ENCODE measurements around the gene CD96. TPM values are rescaled to one million over a fixed set of nuclear protein-coding genes. Genes with fewer than 3 reads are reported as not detected.

CD96 gene
- total and polyA plus RNA-seq, 2 experiments from 2014 or later = 0.91 TPM; not detected in 1

GRCh38 chr3:111594781-111595180 lies 52.8 kb downstream of the CD96 start:
- no peak overlapping the region for H3K4me2 ChIP-seq

More at GRCh38 chr3:111594781-111595180, 52.8 kb downstream of the CD96 start:
- Mint-ChIP-seq H3K36me3 (ENCODE audit: low read depth) (no peaks in the 10 kb centered on the region), H3K4me3 (no peak overlapping the region), H3K9me3 (no peaks in the 10 kb centered on the region; the same call in 2 of the 3 replicates), H3K4me1 (no peaks in the 10 kb centered on the region), H3K27me3 (ENCODE audit: insufficient read depth, low read depth, poor library complexity) (peaks cover 2% of the 10 kb centered on the region), H3K27ac (no peak overlapping the region)
- Histone ChIP-seq H4K20me1 (replicated peaks; ENCODE audit: insufficient read depth) (no peaks in the 10 kb centered on the region), H3K4me1 (ENCODE audit: insufficient read depth) (no peaks in the 10 kb centered on the region), H3K4me3 (no peak overlapping the region), H3K9me2 (ENCODE audit: insufficient read depth) (no peaks in the 10 kb centered on the region; the same call in 1 of the 2 replicates), H3K27ac (ENCODE audit: low read depth) (no peak overlapping the region), H3F3A (replicated peaks; ENCODE audit: low read depth) (no peaks in the 10 kb centered on the region), H3K27me3 (ENCODE audit: insufficient read depth) (no peaks in the 10 kb centered on the region), H3K79me2 (replicated peaks; ENCODE audit: insufficient read depth) (no peaks in the 10 kb centered on the region), H2AFZ (no peak overlapping the region), H3K36me3 (ENCODE audit: insufficient read depth) (no peaks in the 10 kb centered on the region)
- TF ChIP-seq ZNF331 (CRISPR knock-in tag; IDR thresholded peaks at IDR 0.05; ENCODE audit: low read depth) (no peak), POLR2AphosphoS5 (IDR thresholded peaks at IDR 0.05; ENCODE audit: low read depth) (no peak), CREB1 (CRISPR knock-in tag; IDR thresholded peaks at IDR 0.05; ENCODE audit: low read depth) (no peak), JUNB (IDR thresholded peaks at IDR 0.05; ENCODE audit: unreplicated experiment) (no peak), CTCF (conservative IDR thresholded peaks at IDR 0.05; ENCODE audit: low read depth in 2 of 2) (no peak), EZH2phosphoT487 (IDR thresholded peaks at IDR 0.05; ENCODE audit: unreplicated experiment) (no peak), REST (IDR thresholded peaks at IDR 0.05; ENCODE audit: unreplicated experiment) (no peak), NANOG (IDR thresholded peaks at IDR 0.05; ENCODE audit: borderline replicate concordance) (no peak)
- TF ChIP-seq, protein P1, sequence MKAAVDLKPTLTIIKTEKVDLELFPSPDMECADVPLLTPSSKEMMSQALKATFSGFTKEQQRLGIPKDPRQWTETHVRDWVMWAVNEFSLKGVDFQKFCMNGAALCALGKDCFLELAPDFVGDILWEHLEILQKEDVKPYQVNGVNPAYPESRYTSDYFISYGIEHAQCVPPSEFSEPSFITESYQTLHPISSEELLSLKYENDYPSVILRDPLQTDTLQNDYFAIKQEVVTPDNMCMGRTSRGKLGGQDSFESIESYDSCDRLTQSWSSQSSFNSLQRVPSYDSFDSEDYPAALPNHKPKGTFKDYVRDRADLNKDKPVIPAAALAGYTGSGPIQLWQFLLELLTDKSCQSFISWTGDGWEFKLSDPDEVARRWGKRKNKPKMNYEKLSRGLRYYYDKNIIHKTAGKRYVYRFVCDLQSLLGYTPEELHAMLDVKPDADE (IDR thresholded peaks at IDR 0.05) = no peak
- ATAC-seq (no peak), DNase-seq (ENCODE audit: low spot score) (no peak)

Measured in GM23338 (cell line).